NT2/D1 (cell line): ENCODE measurements around the gene ARHGAP22.

Experiments
- YY1 ChIP-seq: IDR thresholded peaks from 2 replicates; pipeline ENCODE4 v1.6.1; 2011; ENCODE audit not compliant: insufficient read length, insufficient read depth
- ZNF274 ChIP-seq: IDR thresholded peaks from 2 replicates; pipeline ENCODE4 v1.6.1; 2011; ENCODE audit warnings: mild to moderate bottlenecking, low read depth, low read length

GRCh38 chr10:48573045-48573444 is 31.8 kb downstream of the ARHGAP22 start:
- TF ChIP-seq YY1 (no peak), ZNF274 (no peak)
